GM21390 (cell line): ENCODE data around the gene MAP3K8.
"Not testable (repeated sequence)": the region's sequence is repeated elsewhere in the genome, so short reads cannot be mapped to it uniquely, and the experiment has no call there.

Source experiments
- ATAC-seq: cut with Tn5 transposase; IDR thresholded peaks from one replicate; pipeline ENCODE4 v1.9.1; 2021; ENCODE audit not compliant: unreplicated experiment

Gene MAP3K8

DNA sequence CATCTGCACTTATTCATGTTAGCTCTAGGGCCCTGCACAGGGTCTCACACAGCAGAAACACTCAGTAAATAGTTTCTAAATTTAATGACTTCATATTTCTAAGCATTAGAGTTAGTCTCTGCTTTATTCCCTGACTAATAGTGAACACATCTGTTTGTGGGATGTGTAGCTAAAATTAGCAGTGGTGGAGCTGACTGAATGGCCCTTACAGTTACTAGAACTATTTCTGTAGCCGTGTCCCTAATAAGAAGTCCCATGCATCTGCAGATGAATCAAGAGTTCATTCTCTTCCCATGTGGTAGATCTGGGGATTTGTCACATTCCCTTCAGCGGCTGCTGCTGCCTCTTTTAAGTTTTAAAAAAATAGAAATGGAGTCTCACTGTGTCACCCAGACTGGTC is 11.7 kb downstream of the MAP3K8 start:
- ATAC-seq, result no peak

GRCh38 chr10:30447125-30447799 is 13.3 kb downstream of the MAP3K8 start:
- no peak for ATAC-seq

GRCh38 chr10:30448092-30448491 is 14.1 kb downstream of the MAP3K8 start:
- no peak for ATAC-seq

DNA sequence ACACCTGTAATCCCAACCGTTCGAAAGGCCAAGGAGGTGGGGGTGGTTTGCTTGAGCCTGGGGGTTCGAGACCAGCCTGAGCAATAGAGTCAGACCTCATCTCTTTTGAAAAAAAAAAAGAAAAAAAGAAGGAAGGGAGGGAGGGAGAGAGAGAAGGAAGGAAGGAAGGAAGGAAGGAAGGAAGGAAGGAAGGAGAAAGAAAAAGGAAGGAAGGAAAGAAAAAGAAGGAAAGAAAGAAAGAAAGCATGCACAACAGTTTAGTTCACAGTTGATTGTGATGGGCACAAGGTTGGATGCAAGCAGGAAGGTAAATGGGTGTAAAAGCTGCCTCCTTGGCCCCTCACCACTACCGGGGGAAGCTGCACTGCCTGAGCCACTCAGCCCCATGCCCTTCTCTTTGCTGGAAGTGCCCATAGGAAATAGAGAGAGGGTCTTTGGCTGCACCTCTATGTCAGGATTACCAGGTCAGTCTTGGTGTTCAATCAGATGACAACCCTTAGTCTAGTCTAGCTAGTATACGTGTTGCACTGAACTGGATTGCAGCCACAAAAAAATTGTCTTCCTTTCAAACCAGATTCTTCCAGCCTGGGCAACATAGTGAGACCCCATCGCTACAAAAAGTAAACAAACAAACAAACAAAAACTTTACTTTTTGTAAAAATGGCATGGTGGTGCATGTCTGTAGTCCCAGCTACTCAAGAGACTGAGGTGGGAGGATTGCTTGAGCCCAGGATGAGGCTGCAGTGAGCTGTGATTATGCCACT is 20.0 kb downstream of the MAP3K8 start:
- ATAC-seq, result no peak

GRCh38 chr10:30454744-30455510 is 20.9 kb downstream of the MAP3K8 start:
- peak; percentile 14 for ATAC-seq

DNA sequence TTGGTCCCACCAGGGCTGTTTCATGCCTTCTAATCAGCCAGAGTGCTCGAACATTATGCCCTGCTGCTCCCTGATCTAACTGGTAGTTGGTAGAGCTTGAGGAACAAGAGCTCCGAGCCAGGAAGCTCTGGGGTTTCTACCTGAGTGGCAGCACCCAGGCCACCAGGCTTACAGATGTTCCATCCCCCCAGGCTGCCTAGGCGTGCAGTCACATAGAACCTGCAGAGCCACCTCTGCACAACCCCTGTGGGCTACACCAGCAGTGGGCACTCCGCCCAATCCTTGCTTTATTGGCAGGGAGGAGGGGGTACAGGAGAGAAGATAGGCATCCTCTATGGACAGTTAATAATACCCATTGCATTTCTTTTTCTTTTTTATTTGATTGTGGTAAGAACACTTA is 21.8 kb downstream of the MAP3K8 start:
- ATAC-seq, result peak; percentile 51

DNA sequence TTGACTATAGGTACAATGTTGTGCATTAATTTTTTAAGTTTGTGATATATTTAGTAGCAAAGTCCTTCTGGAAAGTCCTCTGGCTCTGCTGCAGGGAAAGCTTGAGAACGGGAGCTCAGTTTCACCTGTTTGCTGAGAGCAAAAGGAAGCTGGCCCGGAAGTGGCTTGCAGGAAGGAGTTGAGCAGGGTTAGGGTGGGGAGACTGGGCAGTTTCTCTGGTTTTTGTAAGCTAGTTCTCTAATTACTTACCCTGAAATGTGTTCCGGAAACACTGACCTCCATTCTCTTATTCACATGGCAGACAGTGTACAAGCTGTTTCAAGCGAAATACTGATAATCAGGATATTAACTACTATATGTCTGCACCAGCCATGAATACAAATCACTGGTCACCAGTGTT is 22.3 kb downstream of the MAP3K8 start:
- ATAC-seq, result peak; percentile 90

GRCh38 chr10:30459283-30459682 is 25.3 kb downstream of the MAP3K8 start:
- no peak for ATAC-seq

GRCh38 chr10:30460121-30460520 is 26.1 kb downstream of the MAP3K8 start:
- no peak for ATAC-seq

GRCh38 chr10:30462513-30462912 is 28.5 kb downstream of the MAP3K8 start:
- ATAC-seq, result no peak

- ATAC-seq, result no peak
Observed at GRCh38 chr10:30463944-30464451, 30.0 kb downstream of the MAP3K8 start.

DNA sequence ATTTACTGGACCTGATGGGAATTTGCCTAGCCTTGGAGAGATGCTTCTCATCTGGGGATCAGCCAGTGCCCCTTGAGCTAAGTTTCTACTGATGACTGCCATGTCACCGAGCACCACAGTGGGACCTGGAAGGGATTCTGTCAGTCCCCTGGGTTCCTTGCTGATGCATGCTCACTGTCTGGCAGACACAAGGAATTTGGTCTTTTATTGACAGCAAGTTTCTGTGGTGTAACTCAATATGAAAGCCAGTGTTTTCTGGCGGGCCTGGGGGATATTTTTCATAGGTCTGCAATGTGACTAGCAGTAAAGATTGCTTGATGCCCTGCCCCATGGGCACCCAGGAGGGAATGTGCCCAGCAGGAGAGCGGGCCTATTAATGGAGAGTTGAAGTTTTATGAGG is 30.7 kb downstream of the MAP3K8 start:
- ATAC-seq, result no peak

GRCh38 chr10:30466445-30466844 is 32.5 kb downstream of the MAP3K8 start:
- ATAC-seq, result no peak

DNA sequence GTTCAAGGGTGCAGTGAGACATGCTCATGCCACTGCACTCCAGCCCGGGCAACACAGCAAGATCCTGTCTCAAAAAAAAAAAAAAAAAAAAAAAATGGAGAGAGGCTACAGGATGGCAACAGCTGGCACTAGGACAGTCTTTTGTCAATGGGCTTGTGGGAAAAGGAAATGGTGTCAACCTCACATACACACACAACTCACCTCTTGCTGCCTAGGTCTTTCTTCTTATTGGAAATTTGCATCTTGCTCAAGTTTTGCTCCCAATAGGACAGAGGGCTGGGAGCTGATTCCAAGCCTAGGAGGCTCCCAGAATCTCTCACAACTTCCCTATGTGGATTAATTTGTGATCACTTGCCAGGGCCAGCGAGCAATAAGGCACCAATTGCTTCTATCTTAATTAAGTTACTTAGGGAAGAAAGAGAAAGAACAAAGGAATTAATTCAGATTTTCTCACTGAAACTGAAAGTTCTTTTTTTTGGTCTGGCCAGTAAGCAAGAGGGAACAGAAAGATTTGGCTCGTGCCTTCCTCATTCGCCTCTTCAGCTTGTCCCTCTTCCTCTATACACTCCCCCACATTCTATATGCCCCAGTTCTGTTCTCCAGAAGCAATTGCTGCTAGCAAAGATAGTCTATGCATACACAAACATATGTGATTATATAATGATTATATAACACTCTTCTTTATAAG is 33.8 kb downstream of the MAP3K8 start:
- ATAC-seq, result no peak

GRCh38 chr10:30472414-30473155 is 38.6 kb downstream of the MAP3K8 start:
- no peak for ATAC-seq

DNA sequence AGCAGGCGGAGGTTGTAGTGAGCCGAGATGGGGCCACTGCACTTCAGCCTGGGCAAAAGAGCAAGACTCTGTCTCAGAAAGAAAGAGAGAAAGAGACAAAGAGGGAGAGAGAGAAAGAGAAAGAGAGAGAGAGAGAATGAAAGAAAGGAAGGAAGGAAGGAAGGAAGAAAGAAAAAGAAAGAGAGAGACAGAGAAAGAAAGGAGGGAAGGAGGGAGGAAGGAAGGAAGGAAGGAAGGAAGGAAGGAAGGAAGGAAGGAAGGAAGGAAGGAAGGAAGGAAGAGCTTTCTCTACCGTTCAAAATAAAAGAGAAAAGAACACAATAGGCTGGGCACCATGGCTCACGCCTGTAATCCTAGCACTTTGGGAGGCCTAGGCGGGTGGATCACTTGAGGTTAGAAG is 41.5 kb downstream of the MAP3K8 start:
- ATAC-seq, result not testable (repeated sequence)

DNA sequence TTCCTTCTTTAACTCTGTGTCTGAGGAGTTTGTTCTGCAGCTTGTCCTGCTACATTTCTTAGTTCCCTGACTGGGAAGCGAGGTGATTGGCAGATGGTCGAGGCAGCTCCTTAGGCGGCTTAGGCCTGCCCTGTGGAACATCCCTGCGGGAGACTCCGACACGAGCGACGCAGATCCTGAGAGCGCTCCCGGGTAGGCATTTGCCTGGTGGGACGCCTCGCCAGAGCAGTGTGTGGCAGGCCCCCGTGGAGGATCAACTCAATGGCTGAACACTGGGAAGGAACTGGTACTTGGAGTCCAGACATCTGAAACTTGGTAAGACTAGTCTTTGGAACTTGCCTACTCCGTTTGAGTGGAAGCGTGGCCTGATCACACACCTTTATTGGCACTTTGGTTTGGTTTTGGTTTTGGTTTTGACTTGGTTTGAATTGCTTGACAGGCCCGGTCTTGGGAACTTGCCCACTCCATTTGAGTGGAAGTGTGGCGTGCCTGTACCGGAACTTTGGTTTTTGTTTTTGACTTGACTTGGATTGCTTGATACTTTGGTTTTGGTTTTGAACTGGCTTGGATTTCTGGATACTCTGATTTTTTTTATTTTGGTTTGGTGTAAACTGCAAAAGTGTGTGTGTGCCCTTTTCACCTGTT is 42.6 kb downstream of the MAP3K8 start:
- ATAC-seq, result no peak

DNA sequence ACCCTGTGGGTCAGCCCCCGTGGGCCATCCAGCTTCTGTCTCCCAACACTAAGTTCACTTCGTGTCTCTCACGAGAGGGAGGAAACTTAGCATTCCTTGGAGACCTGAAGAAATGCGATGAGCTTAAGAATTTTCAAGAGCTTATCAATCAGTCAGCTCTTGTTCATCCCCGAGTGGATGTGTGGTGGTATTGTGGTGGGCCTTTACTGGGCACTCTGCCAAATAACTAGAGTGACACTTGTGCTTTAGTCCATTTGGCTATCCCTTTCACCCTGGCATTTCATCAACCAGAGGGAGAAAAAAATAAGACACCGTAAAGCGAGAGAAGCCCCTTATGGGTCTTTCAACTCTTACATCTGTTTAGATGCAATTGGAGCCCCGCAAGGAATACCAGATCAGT is 45.5 kb downstream of the MAP3K8 start:
- ATAC-seq, result not testable (repeated sequence)

DNA sequence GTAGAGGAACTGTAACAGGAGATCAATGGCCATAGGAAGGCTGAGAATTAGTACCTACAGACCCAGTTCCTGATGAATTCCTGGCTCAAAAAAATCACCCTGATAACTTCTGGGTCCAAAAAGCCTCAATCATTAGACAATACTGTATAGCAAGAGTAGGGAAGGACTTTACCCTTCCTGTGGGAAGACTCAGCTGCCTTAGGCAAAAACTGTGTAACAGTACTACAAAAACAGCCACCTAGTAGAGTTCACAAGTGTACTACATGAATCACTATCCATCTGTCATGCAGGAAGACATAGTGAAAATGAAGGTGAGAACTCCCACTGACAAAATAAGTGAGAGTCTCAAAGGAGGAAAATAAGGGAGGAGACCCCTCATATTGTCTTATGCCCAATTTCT is 47.6 kb downstream of the MAP3K8 start:
- no peak for ATAC-seq

GRCh38 chr10:30488316-30488715 is 54.3 kb downstream of the MAP3K8 start:
- peak; percentile 55 for ATAC-seq
